A549 (cell line): ENCODE data around the gene FXYD7. TPM values are rescaled to one million over a fixed set of nuclear protein-coding genes. Genes with fewer than 3 reads are reported as not detected.

Experiments used
- ATAC-seq, 2 experiments: fragments of 200-7000 bp in 1 of 2; fragments of >200 bp in 1 of 2; cut with Nextera tagmentation in 1 of 2; cut with Tn5 transposase in 1 of 2; 3 replicates each; pipeline versions ENCODE4 v1.8.0 to v1.9.1; 2018 to 2020; ENCODE audit warnings: mild to moderate bottlenecking in 1 of 2, moderate library complexity in 1 of 2
- CTCF ChIA-PET: fragments of 300-600 bp; sonication (Branson Sonifier 250); formaldehyde crosslinking; extraction: SDS; loops from one replicate; lab custom pipeline; 2021; ENCODE audit warnings: antibody characterized with exemption, inconsistent platforms; lab: Yijun Ruan, JAX
- POLR2A ChIA-PET: fragments of 350-600 bp; formaldehyde crosslinking; extraction: SDS; loops from one replicate; lab custom pipeline; 2021; ENCODE audit warnings: antibody characterized with exemption, inconsistent platforms; lab: Yijun Ruan, JAX
- DNase-seq, 2 experiments: peaks; one replicate each; pipeline versions ENCODE4 v3.0.0 to v3.0.0-alpha.2; 2011 to 2016; ENCODE audit warnings: low read depth in 1 of 2, low spot score in 1 of 2
- FAIRE-seq: peaks from 2 replicates; lab custom pipeline; 2011; peaks lifted over from hg19 to GRCh38; lab: Jason Lieb, UNC
- H3K27ac ChIP-seq, 2 experiments: fragments of >200 bp; sonication (Bioruptor Twin); formaldehyde crosslinking; 3 replicates each; pipeline ENCODE4 v1.5.1; 2016 to 2017
- H3K4me1 ChIP-seq: fragments of >200 bp; sonication (Bioruptor Twin); formaldehyde crosslinking; 3 replicates; pipeline ENCODE4 v1.6.1; 2016
- H3K4me2 ChIP-seq: fragments of >200 bp; sonication (Bioruptor Twin); formaldehyde crosslinking; 3 replicates; pipeline ENCODE4 v1.6.1; 2016
- H3K4me3 ChIP-seq: fragments of >200 bp; sonication (Bioruptor Twin); formaldehyde crosslinking; 3 replicates; pipeline ENCODE4 v1.5.1; 2016
- H3K9me3 ChIP-seq: fragments of >200 bp; sonication (Bioruptor Twin); formaldehyde crosslinking; 3 replicates; pipeline ENCODE4 v1.6.1; 2016
- BHLHE40 ChIP-seq: IDR thresholded peaks from 2 replicates; pipeline ENCODE4 v1.6.1; 2012; ENCODE audit warnings: low read depth, low read length, inconsistent platforms
- CBX2 ChIP-seq: fragments of 200-600 bp; sonication (generic); IDR thresholded peaks from 2 replicates; pipeline ENCODE4 v1.6.1; 2016; ENCODE audit warnings: low read depth, mild to moderate bottlenecking, borderline replicate concordance
- CBX8 ChIP-seq: fragments of 200-600 bp; sonication (generic); IDR thresholded peaks from 2 replicates; pipeline ENCODE4 v1.6.1; 2016
- EHF ChIP-seq: fragments of 250-450 bp; sonication (Bioruptor Pico); IDR thresholded peaks from 2 replicates; pipeline ENCODE4 v1.5.0; 2020; ENCODE audit warnings: mild to moderate bottlenecking
- ESRRA ChIP-seq: fragments of 150-350 bp; IDR thresholded peaks from 2 replicates; pipeline ENCODE4 v1.6.1; 2014; ENCODE audit warnings: mild to moderate bottlenecking, low read length, borderline replicate concordance
- FOSB ChIP-seq: fragments of 250-450 bp; sonication (Bioruptor Pico); IDR thresholded peaks from 2 replicates; pipeline ENCODE4 v1.5.0; 2020; ENCODE audit warnings: mild to moderate bottlenecking, moderate library complexity
- HDAC2 ChIP-seq: fragments of 200-600 bp; sonication (generic); IDR thresholded peaks from 2 replicates; pipeline ENCODE4 v1.6.1; 2016
- KDM1A ChIP-seq: fragments of 200-600 bp; sonication (generic); IDR thresholded peaks from 2 replicates; pipeline ENCODE4 v1.6.1; 2016; ENCODE audit warnings: low read depth, mild to moderate bottlenecking
- MAZ ChIP-seq: fragments of 150-350 bp; IDR thresholded peaks from 2 replicates; pipeline ENCODE4 v1.6.1; 2014; ENCODE audit warnings: antibody characterized with exemption, low read depth, low read length, borderline replicate concordance
- MYC ChIP-seq: IDR thresholded peaks from 2 replicates; pipeline ENCODE4 v1.6.1; 2012; ENCODE audit warnings: mild to moderate bottlenecking, inconsistent platforms, low read length, improper control_type of control experiment, borderline replicate concordance
- NPAS2 ChIP-seq: fragments of 250-450 bp; sonication (Bioruptor Pico); IDR thresholded peaks from 2 replicates; pipeline ENCODE4 v1.8.0; 2022; ENCODE audit warnings: mild to moderate bottlenecking, moderate library complexity, borderline replicate concordance
- POLR2AphosphoS2 ChIP-seq: conservative IDR thresholded peaks from 2 replicates; pipeline ENCODE4 v1.6.1; 2012; ENCODE audit warnings: low read length, improper control_type of control experiment, inconsistent platforms
- RCOR1 ChIP-seq: fragments of 150-350 bp; IDR thresholded peaks from 2 replicates; pipeline ENCODE4 v1.6.1; 2014; ENCODE audit warnings: antibody characterized with exemption, low read length, low read depth
- TP53 ChIP-seq: fragments of 250-450 bp; sonication (Bioruptor Pico); IDR thresholded peaks from 2 replicates; pipeline ENCODE4 v1.5.0; 2021; ENCODE audit warnings: mild to moderate bottlenecking, moderate library complexity
- ZC3H11A ChIP-seq: fragments of 450-650 bp; IDR thresholded peaks from 2 replicates; pipeline ENCODE4 v1.6.1; 2014; ENCODE audit warnings: antibody characterized with exemption, mild to moderate bottlenecking
- WGBS: methylation state at CpG from one replicate; pipeline ENCODE4 v1.1.6; 2017; ENCODE audit errors: missing lambda C conversion rate; 5-methylcytosine and 5-hydroxymethylcytosine counted together
- polyA plus RNA-seq, 4 experiments: library from polyadenylated mRNA; depleted of rRNA in 3 of 4; stranded (reverse); fragments of >200 nt; fragmentation: RNase III in 1 of 4; extraction: RNeasy Plus Mini Kit Qiagen cat#74134 plus additional on column Dnase treatment in 1 of 4; gene quantifications; 2 replicates in 3 of 4; 3 replicates in 1 of 4; pipeline ENCODE4 v1.2.3, GENCODE V29; 2011 to 2017
- TF ChIP-seq, protein P1 (sequence below): fragments of >200 bp; sonication (Bioruptor Twin); formaldehyde crosslinking; IDR thresholded peaks from 3 replicates; pipeline ENCODE4 v1.5.1; 2016

FXYD7 gene
- polyA plus RNA-seq, 2 of the 4 experiments (the other 2 are of a cell fraction), result not detected

DNA sequence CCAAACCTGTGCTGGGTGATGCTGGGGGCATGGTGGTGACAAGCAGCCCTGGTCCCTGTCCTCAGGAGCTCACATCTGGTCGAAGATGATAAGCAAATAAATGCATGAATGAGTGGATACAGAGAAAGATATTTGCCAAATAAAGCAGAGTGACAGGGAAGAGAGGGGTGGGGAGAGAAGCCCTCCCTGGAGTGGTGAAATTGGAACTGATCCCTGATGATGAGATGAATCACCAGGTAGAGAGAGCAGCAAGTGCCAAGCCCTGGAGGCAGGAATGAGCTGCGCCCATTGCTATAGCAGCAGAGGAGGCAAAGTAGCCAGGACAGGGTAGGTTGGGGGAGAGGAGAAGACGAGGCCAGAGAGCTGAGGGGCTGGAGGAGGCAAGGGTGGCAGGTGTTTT is 25.1 kb downstream of the FXYD7 start:
- peak in 1 of 2 experiments; percentile 19; a peak in 2 of 6 replicates for ATAC-seq

DNA sequence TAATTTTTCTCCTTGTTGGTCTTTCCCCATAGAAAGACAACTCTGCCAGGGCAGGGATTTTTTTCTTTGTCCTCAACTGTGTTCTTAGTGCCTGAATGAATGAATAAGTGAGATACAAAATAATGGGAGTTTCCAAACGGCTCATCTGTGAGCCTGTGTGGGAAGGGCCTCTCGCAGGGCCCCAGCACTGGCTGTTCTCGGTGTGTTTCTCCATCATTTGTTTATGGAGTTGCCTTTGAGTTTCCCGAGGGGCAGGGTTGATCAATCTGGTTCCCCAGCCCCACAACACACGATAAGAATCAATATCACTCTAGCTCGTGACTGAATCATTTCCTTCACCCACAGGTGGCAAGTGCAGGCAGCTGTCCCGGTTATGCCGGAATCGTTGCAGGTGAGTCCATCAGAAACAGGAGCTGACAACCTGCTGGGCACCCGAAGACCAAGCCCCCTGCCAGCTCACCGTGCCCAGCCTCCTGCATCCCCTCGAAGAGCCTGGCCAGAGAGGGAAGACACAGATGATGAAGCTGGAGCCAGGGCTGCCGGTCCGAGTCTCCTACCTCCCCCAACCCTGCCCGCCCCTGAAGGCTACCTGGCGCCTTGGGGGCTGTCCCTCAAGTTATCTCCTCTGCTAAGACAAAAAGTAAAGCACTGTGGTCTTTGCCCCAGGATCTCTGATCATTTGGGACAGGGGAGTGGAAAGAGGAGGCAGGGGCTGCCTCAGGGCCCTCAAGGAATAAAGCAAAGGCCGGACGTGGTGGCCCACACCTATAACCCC is 26.4 kb downstream of the FXYD7 start:
- no peak overlapping the region for H3K4me3 ChIP-seq
- no peak overlapping the region for H3K27ac ChIP-seq
- peaks cover 25% of the 10 kb centered on the region for H3K9me3 ChIP-seq
- no peak for FAIRE-seq
- ATAC-seq, result no peak
- ChIA-PET POLR2A (no interaction called here), CTCF (interaction anchor here (0.5 to 2.4 kb wide), 7 partner anchors 9 to 55 kb away, joined by 3 to 13 read pairs (median 4); partner anchors contain the start of genes FXYD5 and LGI4)
- WGBS, result 82% methylated on average over 18 of the region's 18 CpGs
- H3K4me2 ChIP-seq, result no peak overlapping the region
- 0 out of 3 replicates have a peak, but pooled peaks cover 3% of the 10 kb centered on the region for H3K4me1 ChIP-seq
- no peak for DNase-seq
- TF ChIP-seq POLR2AphosphoS2 (no peak), FOSB (CRISPR knock-in tag) (no peak), RCOR1 (no peak), ZC3H11A (no peak), CBX8 (no peak), HDAC2 (no peak), TP53 (CRISPR knock-in tag) (no peak), BHLHE40 (no peak), MYC (no peak), KDM1A (no peak), ESRRA (no peak), NPAS2 (CRISPR knock-in tag) (no peak), MAZ (no peak), EHF (CRISPR knock-in tag) (no peak)

More for the DNA sequence above, 25.1 kb downstream of the FXYD7 start:
- DNase-seq (no peak), FAIRE-seq (no peak)
- POLR2A ChIA-PET, result no interaction called here
- 0 out of 3 replicates have a peak, but pooled peaks cover 3% of the 10 kb centered on the region for H3K4me1 ChIP-seq
- H3K4me3 ChIP-seq, result no peak overlapping the region
- 64% methylated on average over 3 of the region's 3 CpGs for WGBS
- H3K9me3 ChIP-seq, result peaks cover 36% of the 10 kb centered on the region
- H3K4me2 ChIP-seq, result no peak overlapping the region
- CTCF ChIA-PET, result interaction anchor here (0.7 to 2.4 kb wide), 6 partner anchors 10 to 517 kb away, joined by 3 to 13 read pairs (median 4); no protein-coding TSS in a partner anchor
- H3K27ac ChIP-seq, result no peak overlapping the region
- no peak for TF ChIP-seq RCOR1

DNA sequence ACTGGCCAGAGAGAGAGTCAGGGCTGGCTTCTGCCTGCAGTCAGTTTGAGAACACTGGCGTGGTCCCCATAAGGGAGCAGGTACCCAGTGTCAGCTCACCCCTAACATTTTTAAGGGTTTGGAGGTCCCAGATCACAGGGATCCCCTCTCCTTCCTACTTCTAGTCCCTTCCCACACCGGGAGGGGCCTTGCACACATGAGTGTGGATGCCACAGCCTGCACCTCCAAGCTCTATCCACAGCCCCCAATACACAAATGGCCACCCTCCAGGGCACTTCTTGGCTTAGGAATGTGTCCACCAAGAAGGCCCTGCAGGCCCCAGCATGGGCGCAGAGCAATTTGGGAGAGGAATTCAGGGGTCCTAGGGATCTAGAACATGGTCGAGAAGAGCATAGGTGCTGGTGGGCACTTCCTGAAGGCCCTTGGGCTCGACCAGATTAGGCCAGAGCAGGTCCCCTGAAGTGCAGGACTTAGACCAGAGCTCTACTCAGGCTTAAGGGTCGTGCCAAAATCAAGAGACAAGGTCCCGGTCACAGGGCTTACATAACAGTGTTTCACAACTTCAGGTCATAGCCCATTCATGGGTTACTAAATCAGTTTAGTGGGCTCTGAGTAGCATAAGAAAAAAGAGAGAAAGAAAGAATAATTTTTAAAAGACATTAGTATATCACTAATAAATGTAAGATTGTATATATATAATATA is 27.5 kb downstream of the FXYD7 start:
- WGBS, result 79% methylated on average over 7 of the region's 7 CpGs
- Histone ChIP-seq H3K4me2 (no peak overlapping the region), H3K4me1 (0 out of 3 replicates have a peak, but pooled peaks cover 3% of the 10 kb centered on the region), H3K4me3 (no peak overlapping the region), H3K27ac (no peak overlapping the region), H3K9me3 (peaks cover 15% of the 10 kb centered on the region)
- DNase-seq (no peak), ATAC-seq (no peak; a peak in 1 of 6 replicates), FAIRE-seq (no peak)
- POLR2A ChIA-PET, result no interaction called here
- CTCF ChIA-PET, result interaction anchor here (1.0 to 1.9 kb wide), 4 partner anchors 16 to 126 kb away, joined by 3 to 5 read pairs (median 4); partner anchors contain the start of genes FXYD5 and LGI4
- no peak for TF ChIP-seq CBX2
- TF ChIP-seq, protein P1, sequence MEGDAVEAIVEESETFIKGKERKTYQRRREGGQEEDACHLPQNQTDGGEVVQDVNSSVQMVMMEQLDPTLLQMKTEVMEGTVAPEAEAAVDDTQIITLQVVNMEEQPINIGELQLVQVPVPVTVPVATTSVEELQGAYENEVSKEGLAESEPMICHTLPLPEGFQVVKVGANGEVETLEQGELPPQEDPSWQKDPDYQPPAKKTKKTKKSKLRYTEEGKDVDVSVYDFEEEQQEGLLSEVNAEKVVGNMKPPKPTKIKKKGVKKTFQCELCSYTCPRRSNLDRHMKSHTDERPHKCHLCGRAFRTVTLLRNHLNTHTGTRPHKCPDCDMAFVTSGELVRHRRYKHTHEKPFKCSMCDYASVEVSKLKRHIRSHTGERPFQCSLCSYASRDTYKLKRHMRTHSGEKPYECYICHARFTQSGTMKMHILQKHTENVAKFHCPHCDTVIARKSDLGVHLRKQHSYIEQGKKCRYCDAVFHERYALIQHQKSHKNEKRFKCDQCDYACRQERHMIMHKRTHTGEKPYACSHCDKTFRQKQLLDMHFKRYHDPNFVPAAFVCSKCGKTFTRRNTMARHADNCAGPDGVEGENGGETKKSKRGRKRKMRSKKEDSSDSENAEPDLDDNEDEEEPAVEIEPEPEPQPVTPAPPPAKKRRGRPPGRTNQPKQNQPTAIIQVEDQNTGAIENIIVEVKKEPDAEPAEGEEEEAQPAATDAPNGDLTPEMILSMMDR, result no peak
